Pulmonary artery endothelial cell (primary cell): ENCODE data around the gene MRC1. TPM values are rescaled to one million over a fixed set of nuclear protein-coding genes. Genes with fewer than 3 reads are reported as not detected.

ENCODE experiments used
- DNase-seq: peaks from one replicate; pipeline ENCODE4 v3.0.0-alpha.2; 2011; ENCODE audit warnings: low read depth, low spot score
- total RNA-seq: library from RNA; depleted of rRNA; stranded (reverse); fragments of >200 nt; gene quantifications from 2 replicates; pipeline ENCODE4 v1.2.3, GENCODE V29; 2014

The MRC1 gene
- 2.4 and 3.2 TPM in 2 replicates for total RNA-seq

GRCh38 chr10:17808971-17809841 lies at the start of gene MRC1:
Gene MRC1, plus strand, starts transcription at chr10:17809348. Its CDS starts 118 bp downstream, at chr10:17809466.
- DNase-seq: no peak

- no peak for DNase-seq
Observed at GRCh38 chr10:17764142-17764541, 45.0 kb upstream of the MRC1 start.

- DNase-seq: no peak
Observed at GRCh38 chr10:17765602-17766001, 43.5 kb upstream of the MRC1 start.

GRCh38 chr10:17766731-17767130 lies 42.4 kb upstream of the MRC1 start:
- no peak for DNase-seq

GRCh38 chr10:17768496-17768895 lies 40.7 kb upstream of the MRC1 start:
- no peak for DNase-seq

- DNase-seq: peak; percentile 85
Observed at GRCh38 chr10:17768957-17769356, 40.2 kb upstream of the MRC1 start.

GRCh38 chr10:17771017-17771416 lies 38.1 kb upstream of the MRC1 start:
- DNase-seq: no peak

GRCh38 chr10:17779784-17780183 lies 29.4 kb upstream of the MRC1 start:
- no peak for DNase-seq

- no peak for DNase-seq
Observed at GRCh38 chr10:17780727-17781126, 28.4 kb upstream of the MRC1 start.

- DNase-seq: no peak
Observed at GRCh38 chr10:17781856-17782255, 27.3 kb upstream of the MRC1 start.

GRCh38 chr10:17782921-17783665 lies 26.1 kb upstream of the MRC1 start:
- peak; percentile 93 for DNase-seq

- no peak for DNase-seq
Observed at GRCh38 chr10:17783751-17784150, 25.4 kb upstream of the MRC1 start.

GRCh38 chr10:17784688-17785087 lies 24.5 kb upstream of the MRC1 start:
- DNase-seq: no peak

- no peak for DNase-seq
Observed at GRCh38 chr10:17785276-17785930, 23.7 kb upstream of the MRC1 start.

GRCh38 chr10:17787087-17787961 lies 21.8 kb upstream of the MRC1 start:
- DNase-seq: peak; percentile 83

- no peak for DNase-seq
Observed at GRCh38 chr10:17788646-17789045, 20.5 kb upstream of the MRC1 start.

GRCh38 chr10:17789396-17789795 lies 19.8 kb upstream of the MRC1 start:
- no peak for DNase-seq

GRCh38 chr10:17790651-17791050 lies 18.5 kb upstream of the MRC1 start:
- no peak for DNase-seq

GRCh38 chr10:17792991-17793390 lies 16.2 kb upstream of the MRC1 start:
- no peak for DNase-seq

- DNase-seq: no peak
Observed at GRCh38 chr10:17793823-17794644, 15.1 kb upstream of the MRC1 start.
